Measurements from ENCODE around the gene TNNT2.

The TNNT2 gene

GRCh38 chr1:201353186-201353940 is 24.1 kb downstream of the TNNT2 start:
- Histone ChIP-seq H3K4me2 (no peak overlapping the region), H3K4me3 (no peak overlapping the region), H3K9ac (no peak overlapping the region), H3K4me1 (no peaks in the 10 kb centered on the region), H3K27me3 (no peaks in the 10 kb centered on the region), H3K36me3 (no peaks in the 10 kb centered on the region), H4K20me1 (no peaks in the 10 kb centered on the region), H3K27ac (no peak overlapping the region), H3K9me3 (no peaks in the 10 kb centered on the region)
- TF ChIP-seq Cebpa-rat (IDR thresholded peaks at IDR 0.05) = no peak

DNA sequence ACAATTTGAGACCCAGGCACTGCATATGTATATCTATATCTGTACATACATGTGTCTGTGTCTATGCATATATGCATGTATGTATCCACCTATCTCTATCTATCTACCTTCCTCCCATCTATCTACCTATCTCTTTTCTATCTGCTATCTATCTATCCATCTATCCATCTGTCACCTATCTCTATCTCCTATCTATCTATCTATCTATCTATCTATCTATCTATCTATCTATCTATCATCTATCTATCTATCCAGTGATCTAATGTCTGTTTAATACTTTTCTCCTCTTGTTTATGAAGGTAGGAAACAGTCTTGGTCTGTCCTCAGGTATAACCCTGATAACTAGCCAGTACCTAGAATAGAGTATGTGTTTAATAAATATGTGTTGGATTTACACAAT is 25.9 kb downstream of the TNNT2 start:
- H3K36me3 ChIP-seq = no peaks in the 10 kb centered on the region
- no peak overlapping the region for H3K4me2 ChIP-seq
- H4K20me1 ChIP-seq = no peaks in the 10 kb centered on the region
- H3K9me3 ChIP-seq = no peaks in the 10 kb centered on the region
- no peaks in the 10 kb centered on the region for H3K27me3 ChIP-seq
- H3K9ac ChIP-seq = no peak overlapping the region
- no peak for TF ChIP-seq Cebpa-rat (IDR thresholded peaks at IDR 0.05)
- no peak overlapping the region for H3K4me3 ChIP-seq
- no peaks in the 10 kb centered on the region for H3K4me1 ChIP-seq
- no peak overlapping the region for H3K27ac ChIP-seq

- H3K36me3 ChIP-seq = no peaks in the 10 kb centered on the region
- H3K4me1 ChIP-seq = no peaks in the 10 kb centered on the region
- no peak for TF ChIP-seq Cebpa-rat (IDR thresholded peaks at IDR 0.05)
- no peaks in the 10 kb centered on the region for H4K20me1 ChIP-seq
- no peaks in the 10 kb centered on the region for H3K9me3 ChIP-seq
- no peak overlapping the region for H3K4me2 ChIP-seq
- H3K27ac ChIP-seq = no peak overlapping the region
- no peak overlapping the region for H3K4me3 ChIP-seq
- H3K27me3 ChIP-seq = no peaks in the 10 kb centered on the region
- no peak overlapping the region for H3K9ac ChIP-seq
Observed at GRCh38 chr1:201350884-201351283, 26.6 kb downstream of the TNNT2 start.

DNA sequence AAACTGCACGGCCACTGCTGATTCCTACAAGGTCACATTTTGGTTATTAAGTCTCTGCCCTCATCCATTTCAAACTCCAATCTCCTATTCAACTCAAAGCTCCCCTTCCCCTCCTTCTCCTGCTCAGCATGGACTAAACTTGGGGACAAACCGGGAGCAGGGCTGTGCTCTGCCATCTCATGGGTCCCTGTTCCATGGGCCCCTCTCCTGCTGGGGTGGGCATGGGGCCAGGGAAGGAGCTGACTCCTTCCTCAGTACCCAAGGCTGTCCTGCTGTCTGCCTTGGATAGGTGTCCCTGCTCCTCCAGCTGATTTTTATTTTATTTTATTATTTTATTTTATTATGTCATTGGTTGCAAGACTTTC is 27.1 kb downstream of the TNNT2 start:
- no peak overlapping the region for H3K27ac ChIP-seq
- no peaks in the 10 kb centered on the region for H3K4me1 ChIP-seq
- TF ChIP-seq Cebpa-rat (IDR thresholded peaks at IDR 0.05) = no peak
- no peaks in the 10 kb centered on the region for H4K20me1 ChIP-seq
- H3K4me2 ChIP-seq = no peak overlapping the region
- no peaks in the 10 kb centered on the region for H3K9me3 ChIP-seq
- no peak overlapping the region for H3K4me3 ChIP-seq
- no peaks in the 10 kb centered on the region for H3K36me3 ChIP-seq
- no peaks in the 10 kb centered on the region for H3K27me3 ChIP-seq
- no peak overlapping the region for H3K9ac ChIP-seq

DNA sequence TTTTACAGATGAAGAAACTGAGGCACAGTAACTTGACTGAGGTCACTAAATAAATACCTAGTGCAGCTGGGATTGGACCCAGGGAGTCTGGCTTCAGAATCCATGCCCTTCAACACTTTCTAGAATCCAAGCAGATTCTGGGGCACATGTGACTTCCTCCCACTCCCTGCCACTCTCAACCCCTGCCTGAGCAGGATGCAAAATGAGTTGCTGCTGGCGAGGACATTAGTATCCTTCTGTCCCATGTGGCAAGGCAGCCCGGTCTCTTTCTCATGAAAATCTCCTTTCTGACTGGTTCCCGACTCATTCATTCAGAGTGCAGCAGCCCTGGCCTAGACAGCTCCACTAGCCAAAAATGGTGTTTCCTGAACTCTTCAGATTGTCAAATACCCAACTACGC is 28.4 kb downstream of the TNNT2 start:
- no peaks in the 10 kb centered on the region for H3K4me1 ChIP-seq
- H4K20me1 ChIP-seq = no peaks in the 10 kb centered on the region
- no peak overlapping the region for H3K9ac ChIP-seq
- no peaks in the 10 kb centered on the region for H3K27me3 ChIP-seq
- no peak overlapping the region for H3K27ac ChIP-seq
- no peak overlapping the region for H3K4me3 ChIP-seq
- no peak overlapping the region for H3K4me2 ChIP-seq
- no peaks in the 10 kb centered on the region for H3K9me3 ChIP-seq
- H3K36me3 ChIP-seq = no peaks in the 10 kb centered on the region
- TF ChIP-seq Cebpa-rat (IDR thresholded peaks at IDR 0.05) = no peak

GRCh38 chr1:201348211-201348566 is 29.3 kb downstream of the TNNT2 start:
- no peaks in the 10 kb centered on the region for H4K20me1 ChIP-seq
- H3K9me3 ChIP-seq = no peaks in the 10 kb centered on the region
- H3K4me2 ChIP-seq = no peak overlapping the region
- H3K27me3 ChIP-seq = no peaks in the 10 kb centered on the region
- H3K4me3 ChIP-seq = no peak overlapping the region
- no peaks in the 10 kb centered on the region for H3K36me3 ChIP-seq
- H3K9ac ChIP-seq = no peak overlapping the region
- H3K4me1 ChIP-seq = no peaks in the 10 kb centered on the region
- H3K27ac ChIP-seq = no peak overlapping the region
- no peak for TF ChIP-seq Cebpa-rat (IDR thresholded peaks at IDR 0.05)

DNA sequence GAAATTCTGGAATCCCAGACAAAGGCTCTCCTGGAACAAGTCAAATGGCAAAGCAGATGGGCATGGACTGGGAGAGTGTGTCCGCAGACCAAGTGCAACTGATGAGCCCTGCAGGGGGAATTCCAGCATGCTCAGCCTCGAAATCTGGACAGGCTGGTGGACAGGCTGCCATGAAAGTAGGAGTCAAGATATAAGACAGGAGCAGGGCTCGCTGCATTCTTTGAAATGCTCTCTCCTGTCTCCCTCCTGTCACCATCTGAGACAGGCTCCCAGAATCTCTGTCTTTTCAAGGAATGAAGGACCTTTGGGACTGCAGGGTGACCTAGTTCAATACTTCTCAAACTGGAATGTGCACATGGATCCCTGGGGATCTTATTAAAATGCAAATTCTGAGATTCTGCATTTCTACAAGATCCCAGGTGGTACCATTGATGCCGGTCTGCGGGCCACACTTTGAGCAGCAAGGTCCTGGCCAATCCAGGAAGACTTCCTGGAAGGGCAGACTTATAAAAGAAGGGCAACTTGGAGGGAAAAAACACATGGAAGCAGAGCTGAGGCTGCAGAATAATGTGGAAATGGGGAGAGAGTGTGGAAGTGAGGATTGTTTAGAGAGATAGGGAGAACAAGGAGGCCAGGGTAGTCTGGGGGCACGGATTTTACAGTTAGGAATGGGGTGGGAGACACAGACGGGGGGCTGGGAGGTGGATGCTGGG is 29.8 kb downstream of the TNNT2 start:
- no peaks in the 10 kb centered on the region for H3K4me1 ChIP-seq
- no peak overlapping the region for H3K4me2 ChIP-seq
- no peaks in the 10 kb centered on the region for H3K27me3 ChIP-seq
- H3K9me3 ChIP-seq = no peaks in the 10 kb centered on the region
- no peak overlapping the region for H3K27ac ChIP-seq
- no peaks in the 10 kb centered on the region for H3K36me3 ChIP-seq
- no peaks in the 10 kb centered on the region for H4K20me1 ChIP-seq
- TF ChIP-seq Cebpa-rat (IDR thresholded peaks at IDR 0.05) = no peak
- H3K9ac ChIP-seq = no peak overlapping the region
- H3K4me3 ChIP-seq = no peak overlapping the region

DNA sequence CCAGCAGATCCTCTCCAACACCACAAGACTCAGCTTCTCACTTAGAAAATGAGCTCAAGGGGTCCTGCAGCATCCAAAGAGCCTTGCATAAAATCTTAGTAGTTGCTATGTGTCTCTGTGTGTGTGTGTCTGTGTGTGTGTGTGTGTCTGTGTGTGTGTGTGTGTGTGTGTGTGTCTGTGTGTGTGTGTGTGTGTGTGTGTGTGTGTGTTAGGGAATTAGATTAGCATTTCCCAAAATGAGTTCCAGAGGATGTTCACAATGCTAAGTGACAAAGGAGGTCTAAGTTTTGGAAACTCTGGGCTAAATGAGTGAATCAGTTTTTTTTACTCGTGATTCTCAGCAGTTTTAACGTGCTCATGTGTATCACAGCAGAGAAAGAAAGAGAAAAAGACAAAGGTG is 30.5 kb downstream of the TNNT2 start:
- Histone ChIP-seq H3K4me2 (no peak overlapping the region), H4K20me1 (no peaks in the 10 kb centered on the region), H3K27me3 (no peaks in the 10 kb centered on the region), H3K4me3 (no peak overlapping the region), H3K36me3 (no peaks in the 10 kb centered on the region), H3K9ac (no peak overlapping the region), H3K9me3 (no peaks in the 10 kb centered on the region), H3K4me1 (no peaks in the 10 kb centered on the region), H3K27ac (no peak overlapping the region)
- no peak for TF ChIP-seq Cebpa-rat (IDR thresholded peaks at IDR 0.05)

- Histone ChIP-seq H3K4me3 (no peak overlapping the region), H3K27me3 (no peaks in the 10 kb centered on the region), H3K4me2 (no peak overlapping the region), H3K9ac (no peak overlapping the region), H3K36me3 (no peaks in the 10 kb centered on the region), H3K4me1 (no peaks in the 10 kb centered on the region), H4K20me1 (no peaks in the 10 kb centered on the region), H3K27ac (no peak overlapping the region), H3K9me3 (no peaks in the 10 kb centered on the region)
- no peak for TF ChIP-seq Cebpa-rat (IDR thresholded peaks at IDR 0.05)
Observed at GRCh38 chr1:201346337-201346939, 31.0 kb downstream of the TNNT2 start.

GRCh38 chr1:201345081-201345355 is 32.5 kb downstream of the TNNT2 start:
- no peaks in the 10 kb centered on the region for H3K4me1 ChIP-seq
- H3K4me3 ChIP-seq = no peak overlapping the region
- H3K36me3 ChIP-seq = no peaks in the 10 kb centered on the region
- no peaks in the 10 kb centered on the region for H3K9me3 ChIP-seq
- H3K9ac ChIP-seq = no peak overlapping the region
- H4K20me1 ChIP-seq = no peaks in the 10 kb centered on the region
- no peak for TF ChIP-seq Cebpa-rat (IDR thresholded peaks at IDR 0.05)
- H3K27me3 ChIP-seq = no peaks in the 10 kb centered on the region
- H3K27ac ChIP-seq = no peak overlapping the region
- H3K4me2 ChIP-seq = no peak overlapping the region

Data from BLaER1 (cell line).